ENCODE measurements around the gene METTL8.
"Not testable (repeated sequence)": the region's sequence is repeated elsewhere in the genome, so short reads cannot be mapped to it uniquely, and the experiment has no call there.

Gene METTL8

DNA sequence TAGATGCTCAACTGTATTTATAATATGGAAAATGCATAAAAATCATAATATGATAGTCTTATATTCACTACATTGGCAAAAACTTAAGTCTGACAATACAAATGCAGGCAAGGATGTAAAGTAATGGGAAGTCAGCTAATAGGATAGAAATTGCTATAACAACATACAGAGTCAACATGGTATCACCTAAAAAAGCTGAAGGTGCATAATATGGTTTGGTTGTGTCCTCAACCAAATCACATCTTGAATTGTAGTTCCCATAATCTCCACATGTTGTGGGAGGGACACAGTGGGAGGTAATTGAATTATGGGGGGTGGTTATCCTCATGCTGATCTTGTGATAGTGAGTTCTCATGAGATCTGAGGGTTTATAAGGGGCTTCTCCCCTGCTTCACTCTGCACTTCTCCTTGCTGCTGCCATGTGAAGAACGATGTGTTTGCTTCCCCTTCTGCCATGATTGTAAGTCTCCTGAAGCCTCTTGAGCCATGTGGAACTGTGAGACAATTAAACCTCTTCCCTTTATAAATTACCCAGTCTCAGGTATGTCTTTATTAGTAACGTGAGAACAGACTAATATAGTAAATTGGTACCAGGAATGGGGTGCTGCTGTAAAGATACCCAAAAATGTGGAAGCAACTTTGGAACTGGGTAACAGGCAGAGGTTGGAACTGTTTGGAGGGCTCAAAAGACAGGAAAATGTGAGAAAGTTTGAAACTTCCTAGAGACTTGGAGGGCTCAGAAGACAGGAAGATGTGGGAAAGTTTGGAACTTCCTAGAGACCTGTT, 10.9 kb downstream of the METTL8 start:
- not testable (repeated sequence) for DNase-seq

DNA sequence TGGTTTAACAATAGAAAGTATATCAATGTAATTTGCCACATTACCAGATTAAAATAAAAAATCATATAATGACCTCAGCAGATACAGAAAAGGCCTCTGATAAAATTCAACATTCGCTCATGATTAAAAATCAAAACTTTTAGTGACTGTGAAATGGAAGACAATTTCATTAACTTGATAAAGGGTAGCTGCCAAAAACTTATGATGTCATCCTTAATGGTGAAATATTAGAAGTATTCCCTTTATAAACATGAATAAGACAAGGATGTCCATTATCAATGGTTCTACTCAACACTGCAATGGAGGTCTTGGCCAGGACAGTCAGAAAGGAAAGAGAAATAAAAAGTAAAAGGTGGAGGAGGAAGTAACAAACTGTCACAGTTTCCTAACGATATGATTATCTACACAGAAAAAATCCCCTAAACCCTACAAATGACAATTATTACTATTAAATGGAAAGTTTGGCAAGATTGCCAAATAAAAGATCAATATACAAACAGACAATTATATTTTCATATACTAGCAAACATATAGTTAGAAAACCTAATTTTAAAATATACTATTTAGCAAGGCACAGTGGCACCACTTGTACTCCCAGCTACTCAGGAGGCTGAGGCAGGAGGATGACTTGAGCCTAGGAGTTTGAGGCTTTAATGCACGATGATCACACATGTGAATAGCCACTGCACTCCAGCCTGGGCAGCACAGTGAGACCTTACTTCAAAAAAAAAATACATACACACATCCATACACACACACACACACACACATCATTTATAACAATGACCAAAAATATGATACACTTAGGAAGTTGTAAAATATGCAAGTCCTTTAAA, 12.8 kb downstream of the METTL8 start:
- DNase-seq: no peak

DNA sequence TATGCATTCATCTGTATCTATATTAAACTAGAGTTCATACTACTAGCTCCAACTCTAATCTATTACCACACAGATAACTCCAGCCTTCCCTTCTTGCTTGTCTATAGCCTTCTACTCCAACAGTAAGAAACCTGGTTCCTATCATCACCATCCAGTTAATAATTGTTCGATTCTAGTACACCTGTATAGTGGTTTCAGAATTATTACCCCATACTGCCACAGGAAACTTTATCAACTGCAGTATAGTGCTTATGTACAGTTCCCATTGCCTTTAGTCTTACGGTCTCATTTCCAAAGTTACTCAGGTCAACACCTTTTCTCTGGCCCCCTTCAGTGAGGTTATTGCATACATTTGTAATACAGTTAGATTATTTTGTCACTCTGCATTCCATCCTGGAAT, 14.5 kb downstream of the METTL8 start:
- DNase-seq: no peak

DNA sequence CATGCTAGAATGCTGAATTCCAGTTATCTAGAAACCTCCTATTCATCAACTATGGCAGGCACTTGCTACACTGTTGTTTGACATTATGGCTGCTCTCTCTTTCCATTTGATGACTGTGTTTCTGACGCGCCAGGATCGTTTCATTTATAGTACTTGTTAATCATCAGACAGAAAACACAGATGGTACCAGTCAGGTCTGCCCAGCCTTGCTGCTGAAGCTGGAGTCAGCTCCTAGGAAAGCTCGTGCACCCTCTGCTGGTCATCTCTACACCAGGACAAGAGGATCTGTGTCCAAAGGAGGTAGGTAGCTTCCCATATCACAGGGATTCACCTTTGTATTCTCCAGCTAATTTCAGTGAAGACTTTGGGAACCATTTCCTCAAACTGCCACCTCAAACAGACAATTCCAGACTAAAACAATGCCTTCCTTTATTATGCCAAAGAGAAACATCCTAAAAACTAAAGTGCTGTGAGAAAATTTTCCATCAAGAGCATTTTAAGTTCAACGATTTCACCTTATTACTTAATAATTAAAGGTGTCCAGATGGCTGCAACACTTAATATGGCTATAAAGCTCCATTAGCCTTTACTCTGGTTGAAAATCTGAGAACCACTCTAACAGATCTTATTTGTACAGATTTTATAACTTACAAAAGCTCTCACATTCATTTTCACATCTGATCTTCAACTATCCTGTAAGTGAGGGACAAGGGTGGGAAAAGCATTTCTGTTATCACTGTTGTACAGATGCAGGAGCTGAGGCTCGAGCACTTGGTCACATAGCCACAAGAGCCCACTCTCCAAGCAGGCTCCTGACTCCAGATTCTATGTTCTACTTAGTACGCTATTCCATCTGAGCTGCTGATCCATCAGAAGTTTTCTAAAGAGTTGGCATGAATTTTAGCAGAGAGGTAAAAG, 17.5 kb downstream of the METTL8 start:
- DNase-seq: peak; percentile 84

DNA sequence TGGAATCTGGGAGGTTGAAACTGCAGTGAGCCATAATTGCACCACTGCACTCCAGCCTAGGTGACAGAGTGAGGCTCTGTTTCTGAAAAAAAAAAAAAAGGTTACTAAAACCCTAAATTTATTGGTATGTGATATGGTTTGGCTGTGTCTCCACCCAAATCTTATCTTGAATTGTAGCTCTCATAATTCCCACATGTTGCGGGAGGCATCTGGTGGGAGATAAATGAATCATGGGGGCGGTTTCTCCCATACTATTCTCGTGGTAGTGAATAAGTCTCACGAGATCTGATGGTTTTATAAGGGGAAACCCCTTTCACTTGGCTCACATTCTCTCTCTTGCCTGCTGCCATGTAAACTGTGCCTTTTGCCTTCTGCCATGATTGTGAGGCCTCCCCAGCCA, 19.1 kb downstream of the METTL8 start:
- DNase-seq: not testable (repeated sequence)

DNA sequence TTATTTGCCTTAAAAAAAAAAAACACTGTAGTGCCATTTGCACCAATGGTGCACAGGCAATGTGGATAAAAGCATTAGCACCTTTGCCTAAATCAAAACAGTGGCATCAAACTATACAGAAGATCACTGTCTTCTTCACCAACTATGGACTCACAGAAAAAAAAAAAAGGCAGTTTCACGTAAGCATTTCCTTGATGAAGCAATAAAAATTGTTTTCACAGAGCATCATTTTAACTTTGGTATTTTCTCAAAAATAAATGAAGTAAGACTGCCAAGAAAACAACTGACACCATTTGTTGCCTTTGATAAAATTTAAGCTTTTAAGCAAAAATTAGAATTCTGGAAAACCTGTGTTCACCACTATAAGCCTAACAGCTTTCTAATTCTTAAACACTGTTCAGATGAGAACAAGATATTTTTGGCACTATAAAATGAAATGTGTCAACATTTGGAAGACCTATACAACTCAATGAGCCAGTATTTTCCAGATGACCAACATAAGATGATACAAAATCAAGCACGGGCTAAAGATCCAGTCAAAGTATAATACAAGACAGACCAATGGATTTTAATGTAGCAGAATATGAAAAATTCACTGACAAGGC, 21.1 kb downstream of the METTL8 start:
- no peak for DNase-seq

DNA sequence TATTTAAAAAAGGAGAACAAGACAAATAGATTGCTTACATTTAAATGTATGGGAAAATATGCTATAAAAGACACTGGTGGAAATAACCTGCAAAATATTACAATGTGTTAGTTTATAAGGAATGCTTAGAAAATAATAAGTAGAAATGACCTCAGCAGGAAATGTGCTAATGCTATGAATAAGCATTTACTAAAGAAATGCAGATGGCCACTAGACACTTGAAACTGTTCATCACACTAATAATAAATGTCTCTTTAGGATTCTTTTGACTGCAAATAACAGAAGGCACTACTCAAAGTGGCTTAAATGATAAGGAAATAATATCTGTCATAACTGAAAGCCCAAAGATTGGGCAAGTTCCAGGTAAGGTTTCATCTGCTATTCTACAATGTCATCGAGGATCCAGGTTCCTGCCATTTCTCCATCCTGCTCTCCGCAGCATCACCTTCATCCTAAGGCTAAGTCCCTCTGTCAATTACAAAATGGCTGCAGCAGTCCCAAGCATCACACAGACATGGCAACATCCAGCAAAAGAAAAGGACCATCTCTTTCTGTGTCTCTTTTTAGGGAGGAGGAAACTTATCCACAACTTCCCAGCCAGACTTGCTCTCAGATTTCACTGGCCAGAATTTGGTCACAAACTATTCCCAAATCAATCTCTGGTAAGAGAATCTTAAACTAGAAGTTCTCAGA, 21.9 kb downstream of the METTL8 start:
- no peak for DNase-seq

DNA sequence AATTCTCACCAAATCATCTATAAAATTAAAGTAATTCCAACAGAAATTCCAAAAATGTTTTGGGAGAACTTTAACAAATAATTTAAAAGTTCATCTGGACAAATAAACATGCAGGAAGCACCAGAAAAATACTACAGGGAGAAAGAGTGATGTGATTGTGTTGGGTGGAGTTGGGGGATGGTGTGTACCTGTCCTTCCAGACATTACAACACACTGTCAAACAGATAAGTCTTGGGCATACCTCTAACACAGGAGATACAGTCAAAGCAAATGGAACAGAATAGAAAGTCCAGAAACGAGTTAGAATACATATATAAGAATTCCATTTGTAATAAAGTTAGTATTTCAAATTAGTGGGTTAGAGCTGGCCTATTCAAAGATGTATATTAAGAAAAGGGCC, 22.6 kb downstream of the METTL8 start:
- no peak for DNase-seq

DNA sequence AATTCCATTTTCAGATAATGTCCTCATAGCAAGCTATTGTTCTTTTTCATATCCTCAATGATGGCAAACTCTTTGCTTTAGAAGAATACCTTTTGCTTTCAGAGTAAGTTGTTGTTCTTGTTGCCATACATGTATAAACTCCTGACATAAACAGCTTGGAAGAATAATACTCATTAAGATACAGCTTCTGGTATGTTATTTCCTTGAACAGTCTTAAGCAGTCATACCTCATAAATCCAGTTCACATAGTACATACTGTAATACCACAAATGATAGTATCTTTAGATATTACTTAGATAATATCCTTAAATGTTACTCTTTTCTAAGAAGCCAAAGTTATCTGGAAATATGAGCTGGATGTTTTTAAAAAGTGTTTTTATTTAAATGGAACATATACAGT, 23.2 kb downstream of the METTL8 start:
- DNase-seq: no peak

DNA sequence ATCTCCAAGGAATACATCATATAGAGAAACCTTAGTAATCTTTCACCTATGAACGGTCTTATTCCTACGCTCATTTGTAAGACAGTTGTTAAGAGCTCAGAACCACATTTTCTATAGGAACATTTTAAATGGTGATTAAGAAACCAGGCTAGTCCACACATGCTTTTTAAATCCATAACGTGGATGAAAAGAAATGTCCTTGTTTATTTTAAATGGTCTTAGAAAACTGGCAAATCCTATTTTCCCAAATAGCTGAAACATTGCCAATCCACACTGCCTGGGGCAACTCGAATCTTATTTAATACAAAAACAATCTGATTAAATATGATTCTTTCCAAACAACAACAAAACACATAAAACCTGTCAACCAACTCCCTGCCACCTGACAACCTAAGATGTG, 23.7 kb downstream of the METTL8 start:
- DNase-seq: no peak

DNA sequence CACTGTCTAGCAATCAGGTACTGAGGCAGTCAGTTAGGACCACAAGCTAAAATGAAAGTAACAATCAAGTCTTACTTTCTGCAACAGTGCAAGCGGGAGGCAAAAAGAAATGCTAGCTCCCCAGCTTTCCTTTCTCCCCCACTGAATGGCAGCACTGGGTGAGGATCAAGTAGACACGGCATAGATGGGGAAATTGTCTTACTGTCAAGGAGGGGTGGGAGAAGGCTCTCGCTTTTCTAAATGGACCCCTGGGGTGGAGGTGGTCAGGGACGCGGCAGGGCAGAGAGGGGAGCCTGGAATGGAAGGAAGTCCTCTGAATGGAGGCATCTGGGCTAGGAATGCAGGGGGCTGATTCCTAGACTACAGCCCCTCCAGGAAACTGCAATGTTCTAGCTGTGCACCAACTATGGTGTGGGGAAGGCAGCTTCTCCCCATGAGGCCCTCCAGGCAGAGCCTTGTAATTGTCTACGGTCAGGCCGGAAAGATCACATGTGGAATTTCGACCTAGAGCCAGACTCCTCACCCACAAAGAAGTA, 24.3 kb downstream of the METTL8 start:
- DNase-seq: no peak

DNA sequence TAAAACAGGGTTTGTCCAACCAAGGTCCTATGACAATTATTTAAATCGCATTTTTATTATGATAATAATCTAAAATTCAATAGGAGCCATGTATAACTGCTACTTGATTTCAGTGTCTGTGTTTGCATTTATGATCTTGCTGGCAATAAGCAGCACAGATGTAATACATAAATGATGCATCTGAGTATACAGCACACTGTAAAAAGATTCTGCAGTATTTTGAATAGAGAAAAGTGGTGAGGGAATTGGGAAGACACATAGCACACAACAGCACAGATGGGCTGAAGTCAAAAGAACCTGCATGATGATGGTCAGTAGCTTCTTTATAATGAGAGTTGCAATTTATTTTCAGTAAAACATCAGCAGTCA, 26.1 kb downstream of the METTL8 start:
- no peak for DNase-seq

DNA sequence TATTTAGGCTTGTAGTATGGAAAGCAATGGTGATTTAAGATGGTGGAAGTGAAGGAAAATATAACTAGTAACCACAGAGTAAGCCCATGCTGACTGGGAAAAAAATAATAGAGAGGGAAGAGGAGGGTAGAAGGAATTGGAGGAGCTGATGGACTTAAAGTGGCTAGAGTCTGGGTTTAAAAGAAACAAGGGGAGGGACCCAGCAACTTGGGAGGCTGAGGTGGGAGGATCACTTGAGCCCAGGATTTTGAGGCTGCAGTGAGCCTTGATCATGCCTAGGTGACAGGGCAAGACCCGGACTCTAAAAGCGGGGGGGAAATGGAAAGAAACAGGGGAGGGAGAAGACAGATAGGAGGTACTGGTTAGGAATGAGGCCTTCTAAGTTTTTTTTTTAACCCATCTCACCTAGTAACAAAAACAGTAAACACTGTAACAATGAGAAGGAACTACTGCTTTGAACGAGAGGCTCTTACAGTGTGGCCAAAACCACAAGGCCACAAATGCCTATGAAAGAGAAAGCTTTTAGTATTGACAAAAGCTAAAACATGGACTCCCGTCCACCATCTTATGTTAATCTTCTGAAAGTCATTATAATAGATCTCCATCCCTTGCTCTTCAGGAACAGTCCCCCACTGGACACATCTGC, 26.6 kb downstream of the METTL8 start:
- DNase-seq: no peak

DNA sequence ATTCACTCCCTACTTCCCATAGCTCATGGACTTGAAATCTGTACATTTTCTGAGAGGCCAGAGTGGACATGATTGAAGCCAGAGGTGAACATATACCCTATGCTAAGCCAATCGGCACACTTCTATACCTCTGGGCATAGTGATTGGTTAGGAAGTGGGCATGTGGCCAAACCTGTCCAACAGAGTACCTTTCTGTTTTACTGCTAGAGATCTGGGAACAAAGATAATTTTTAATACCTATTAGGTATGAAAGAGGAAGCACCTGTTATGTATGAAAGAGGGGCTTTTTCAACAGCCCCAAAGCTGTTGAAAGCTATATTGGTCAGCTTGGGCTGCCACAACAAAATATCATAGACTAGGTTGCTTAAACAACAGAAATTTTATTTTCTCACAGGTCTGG, 27.7 kb downstream of the METTL8 start:
- DNase-seq: no peak

DNA sequence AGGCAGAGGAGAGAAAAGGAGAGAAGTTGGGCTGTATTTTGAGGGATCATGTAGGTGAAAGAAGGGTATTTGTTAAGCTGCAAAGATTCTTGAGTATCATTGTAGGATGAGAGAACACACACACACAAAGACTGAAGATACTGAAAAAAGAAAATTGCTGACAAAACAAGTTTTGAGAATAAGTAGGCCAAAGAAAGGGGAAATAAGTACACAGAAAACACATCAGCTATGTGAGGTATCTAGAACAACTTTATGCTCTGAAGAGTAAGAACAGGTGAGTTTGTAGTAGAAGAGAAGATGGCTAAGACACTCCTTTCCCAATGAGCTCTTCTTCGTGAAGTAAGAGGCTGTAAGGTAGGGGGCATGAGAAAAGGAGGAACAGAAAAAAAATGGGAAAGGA, 28.2 kb downstream of the METTL8 start:
- no peak for DNase-seq

DNA sequence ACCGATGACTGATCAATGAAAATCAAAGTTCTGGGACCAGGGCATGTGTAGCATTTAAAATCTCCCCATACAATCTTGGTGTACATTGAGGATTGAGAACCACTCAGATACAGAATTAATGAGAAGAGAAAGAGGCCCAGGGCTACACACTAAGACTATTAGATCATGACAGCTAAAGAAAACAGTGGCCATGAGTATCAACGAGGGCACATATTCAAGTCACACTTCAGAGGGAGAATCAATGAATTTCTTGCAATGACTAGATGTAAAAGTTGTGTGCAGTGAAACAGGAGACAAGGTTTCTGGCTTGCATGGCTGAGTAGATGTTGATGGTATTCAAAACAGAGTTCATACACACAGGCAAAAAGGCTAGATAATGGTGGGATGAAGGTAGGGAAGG, 29.1 kb downstream of the METTL8 start:
- DNase-seq: no peak

DNA sequence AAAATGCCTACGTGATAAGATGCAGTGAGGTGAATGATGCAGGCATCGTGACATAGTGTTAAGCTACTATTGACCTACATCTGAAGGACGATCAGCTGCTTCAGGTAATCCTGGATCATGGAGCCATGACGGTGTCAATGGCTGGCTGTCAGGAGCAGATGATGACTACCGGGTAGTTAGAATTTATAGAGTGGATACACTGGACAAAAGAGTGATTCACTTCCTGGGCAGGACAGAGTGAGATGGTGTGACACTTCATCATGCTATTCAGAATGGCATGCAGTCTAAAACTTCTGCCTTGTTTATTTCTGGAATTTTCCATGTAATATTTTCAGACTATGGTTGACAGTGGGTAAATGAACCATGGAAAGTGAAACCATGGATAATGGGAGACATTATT, 29.5 kb downstream of the METTL8 start:
- DNase-seq: no peak

DNA sequence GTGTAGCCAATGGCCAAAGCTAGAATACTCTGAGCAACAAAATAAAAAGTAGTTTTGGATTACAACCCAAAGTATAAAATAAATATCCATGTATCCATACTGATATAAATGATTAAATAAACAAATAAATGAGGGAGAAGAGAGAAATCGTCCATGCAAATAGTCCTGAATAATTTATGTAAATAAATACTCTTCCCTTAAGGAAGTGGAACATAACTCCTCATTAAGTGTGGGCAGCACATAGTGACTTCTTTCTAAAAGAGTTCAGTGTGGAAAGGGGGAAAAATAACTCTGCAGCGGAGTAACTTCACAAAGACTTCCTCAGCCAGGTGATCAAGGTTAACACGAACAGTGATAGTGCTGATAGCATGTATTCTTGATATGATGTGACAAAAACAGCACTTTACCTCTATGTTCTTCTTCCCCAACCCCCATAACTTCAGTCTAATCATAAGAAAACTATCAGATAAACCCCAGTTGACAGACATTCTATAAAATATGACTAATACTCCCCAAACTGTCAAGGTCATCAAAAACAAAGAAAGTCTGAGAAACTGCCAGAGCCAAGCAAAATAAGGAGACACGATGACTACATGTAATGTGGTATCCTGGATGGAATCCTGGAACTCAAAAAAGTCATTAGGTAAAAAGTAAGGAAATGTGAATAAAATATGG, 30.7 kb downstream of the METTL8 start:
- no peak for DNase-seq

DNA sequence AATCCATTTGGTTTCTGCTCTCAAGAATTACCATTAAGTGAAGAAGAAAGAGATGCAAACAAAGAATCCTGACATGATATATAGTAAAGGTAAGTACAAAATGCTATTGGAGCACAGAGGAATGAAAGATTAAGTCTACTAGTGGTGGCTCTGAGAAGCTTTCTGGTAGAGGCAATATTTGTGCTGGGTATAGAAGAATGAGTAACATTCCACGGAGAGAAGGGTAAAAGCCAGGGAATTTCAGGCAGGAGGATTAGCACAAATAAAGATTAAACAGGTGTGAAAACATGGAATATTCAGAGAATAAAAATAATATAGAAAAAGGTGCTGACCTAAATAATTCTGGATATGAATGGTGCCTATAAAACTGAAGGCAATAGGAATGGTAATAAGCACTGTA, 31.8 kb downstream of the METTL8 start:
- no peak for DNase-seq

DNA sequence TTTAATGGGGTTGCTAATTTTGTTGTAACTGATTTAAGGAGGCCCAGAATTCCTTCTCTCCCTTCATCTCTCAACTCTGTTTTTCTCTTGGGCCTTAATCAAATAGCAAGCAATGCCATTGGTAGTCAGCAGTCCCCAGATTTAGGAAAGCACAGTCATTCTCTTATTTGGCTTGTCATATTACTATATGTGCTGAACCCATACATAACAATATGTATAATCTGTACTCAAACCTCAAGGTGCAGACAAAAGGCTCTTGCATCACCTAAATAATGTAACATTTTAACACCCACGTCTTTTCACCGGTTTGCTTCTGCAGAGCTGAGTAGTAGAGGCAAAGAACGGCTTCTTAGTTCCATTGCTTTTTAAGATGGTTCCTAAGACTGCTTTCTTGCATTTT, 33.4 kb downstream of the METTL8 start:
- no peak for DNase-seq

DNA sequence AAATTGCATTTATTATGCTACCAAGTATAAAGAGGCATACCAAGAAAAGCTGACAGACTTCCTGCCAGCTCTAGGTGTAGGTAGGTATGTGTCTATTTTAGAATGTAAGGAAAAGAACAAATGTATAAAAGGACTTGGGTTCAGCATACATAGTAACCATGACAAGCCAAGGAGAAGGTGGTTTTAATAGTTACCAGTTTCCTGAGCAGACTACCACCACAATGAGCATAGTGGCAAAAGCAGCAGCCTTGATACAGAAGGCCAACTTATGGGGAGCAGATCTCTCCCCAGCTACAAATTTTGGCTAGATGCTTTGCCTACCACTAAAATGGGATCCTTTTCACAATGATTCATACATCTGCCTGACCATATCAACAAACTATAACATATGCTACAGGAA, 34.5 kb downstream of the METTL8 start:
- DNase-seq: no peak
